Retina (tissue), 1 donor: ENCODE results near the gene NBEAL1.
"Not testable (repeated sequence)": the region's sequence is repeated elsewhere in the genome, so short reads cannot be mapped to it uniquely, and the experiment has no call there.

Experiments
- DNase-seq: peaks from one replicate; pipeline ENCODE4 v3.0.0-alpha.2; 2016

Gene NBEAL1

DNA sequence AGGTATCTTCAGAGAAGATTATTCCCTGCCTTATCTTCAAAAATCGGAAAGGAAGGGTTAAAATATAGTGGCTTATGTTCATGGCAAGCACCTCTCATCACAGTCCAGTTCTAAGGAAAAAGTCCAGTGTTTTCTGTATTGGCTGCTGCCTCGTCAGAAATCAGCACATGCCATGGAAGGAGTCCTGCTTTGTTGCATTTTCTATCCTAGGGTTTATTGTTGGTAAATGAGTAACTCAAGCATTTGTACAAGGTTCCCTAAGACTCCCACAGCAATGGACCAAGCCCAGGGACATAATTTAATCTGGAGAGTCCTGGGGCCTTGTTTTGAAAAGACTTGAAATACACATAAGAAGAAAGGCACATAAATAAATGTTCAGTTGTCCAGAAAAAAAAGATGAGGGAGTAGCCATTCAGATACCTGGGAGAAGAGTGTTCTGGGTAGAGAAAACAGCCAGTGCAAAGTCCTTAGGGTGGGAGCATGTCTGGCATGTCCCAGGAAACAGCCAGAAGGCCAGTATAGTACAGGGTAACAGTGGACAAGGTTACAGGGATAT lies 26.4 kb downstream of the NBEAL1 start:
- no peak for DNase-seq

DNA sequence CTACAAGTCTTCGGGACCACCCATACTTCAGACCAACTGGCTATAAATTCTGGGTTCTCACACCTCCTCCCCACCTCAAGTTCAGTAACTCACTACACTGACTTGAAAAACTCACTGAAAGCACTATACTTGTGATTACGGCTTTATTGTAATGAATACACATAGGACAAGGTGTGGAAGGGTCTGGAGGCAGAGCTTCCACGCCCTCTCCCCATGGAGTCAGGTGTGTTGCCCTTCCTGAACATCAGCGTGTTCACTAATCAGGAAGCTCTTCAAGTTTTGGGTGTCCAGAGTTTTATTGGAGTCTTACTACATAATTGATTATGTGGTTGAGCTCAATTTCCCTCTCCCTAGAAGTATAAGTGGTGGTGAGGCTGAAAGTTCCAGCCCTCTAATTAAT lies 27.5 kb downstream of the NBEAL1 start:
- no peak for DNase-seq

DNA sequence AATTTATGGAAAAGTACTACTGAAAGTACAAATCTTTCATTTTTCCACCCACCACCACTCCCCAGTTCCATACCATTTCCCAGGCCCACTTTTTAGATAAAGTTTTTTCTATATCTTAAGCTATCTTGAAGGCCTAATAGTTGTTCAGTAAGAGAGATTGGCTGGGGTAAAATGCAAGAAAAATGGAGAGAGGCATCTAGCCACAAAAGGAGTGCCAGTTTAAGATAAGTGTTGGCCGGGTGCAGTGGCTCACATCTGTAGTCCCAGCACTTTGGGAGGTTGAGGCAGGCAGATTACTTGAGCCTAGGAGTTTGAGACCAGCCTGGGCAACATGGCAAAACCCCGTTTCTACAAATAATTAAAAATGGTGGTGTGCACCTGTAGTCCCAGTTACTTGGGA lies 28.6 kb downstream of the NBEAL1 start:
- no peak for DNase-seq

DNA sequence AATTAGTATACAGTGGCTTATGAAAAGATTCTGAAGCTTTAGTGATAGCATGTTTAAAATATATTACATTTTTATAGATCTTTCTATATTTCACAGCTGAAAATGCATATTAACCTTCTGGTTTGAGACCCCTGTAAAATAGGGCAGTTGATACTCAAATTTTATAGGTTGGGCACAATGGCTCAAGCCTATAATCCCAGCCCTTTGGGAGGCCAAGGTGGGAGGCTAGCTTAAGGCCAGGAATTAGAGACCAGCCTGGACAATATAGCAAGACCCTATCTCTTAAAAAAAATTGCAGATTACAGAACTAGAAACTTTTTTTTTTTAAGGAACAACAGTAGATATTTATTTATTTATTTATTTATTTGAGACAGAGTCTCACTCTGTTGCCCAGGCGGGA lies 31.2 kb downstream of the NBEAL1 start:
- DNase-seq: no peak

DNA sequence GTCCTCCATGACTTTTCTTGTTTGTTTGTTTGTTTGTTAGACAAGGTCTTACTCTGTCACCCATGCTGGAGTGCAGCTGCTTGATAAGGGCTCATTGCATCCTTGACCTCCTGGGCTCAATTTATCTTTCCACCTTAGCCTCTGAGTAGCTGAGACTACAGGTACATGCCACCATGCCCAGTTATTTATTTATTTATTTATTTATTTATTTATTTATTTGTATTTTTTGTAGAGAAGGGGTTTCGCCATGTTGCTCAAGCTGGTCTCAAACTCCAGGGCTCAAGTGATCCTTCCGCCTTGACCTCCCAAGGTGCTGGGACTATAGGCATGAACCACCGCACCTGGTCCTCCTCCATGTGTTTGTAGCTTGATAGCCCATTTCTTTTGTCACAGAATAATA lies 37.9 kb downstream of the NBEAL1 start:
- no peak for DNase-seq

DNA sequence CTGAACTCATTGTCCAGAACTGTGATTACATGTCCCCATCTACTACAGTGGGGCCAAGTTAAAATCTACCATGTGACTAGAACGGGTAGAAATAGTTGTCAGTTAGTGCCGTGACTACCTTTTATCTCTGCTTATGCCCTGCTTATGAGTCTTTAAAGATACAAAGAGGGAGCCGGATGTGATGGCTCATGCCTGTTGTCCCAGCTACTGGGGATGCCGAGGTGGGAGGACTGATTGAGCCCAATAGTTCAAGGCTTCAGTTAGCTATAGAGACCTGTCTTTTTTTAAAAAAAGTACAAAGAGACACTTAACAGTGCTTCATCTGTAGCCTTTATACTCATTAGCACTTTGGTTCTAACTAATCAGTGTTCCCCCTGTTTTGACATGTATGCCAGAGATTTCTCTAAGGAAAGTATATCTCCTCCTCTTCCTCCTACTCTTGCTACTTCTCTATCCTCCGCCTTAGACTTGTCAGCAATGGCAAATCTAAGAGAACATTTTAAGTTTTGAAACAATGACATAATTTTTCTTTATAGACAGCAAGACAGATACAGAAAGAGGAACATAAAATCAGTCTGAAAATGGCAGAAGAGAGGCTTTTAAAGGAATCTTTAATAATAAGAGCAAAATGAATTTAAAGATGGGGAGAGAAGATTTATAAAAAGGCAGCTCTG lies 45.0 kb downstream of the NBEAL1 start:
- no peak for DNase-seq

DNA sequence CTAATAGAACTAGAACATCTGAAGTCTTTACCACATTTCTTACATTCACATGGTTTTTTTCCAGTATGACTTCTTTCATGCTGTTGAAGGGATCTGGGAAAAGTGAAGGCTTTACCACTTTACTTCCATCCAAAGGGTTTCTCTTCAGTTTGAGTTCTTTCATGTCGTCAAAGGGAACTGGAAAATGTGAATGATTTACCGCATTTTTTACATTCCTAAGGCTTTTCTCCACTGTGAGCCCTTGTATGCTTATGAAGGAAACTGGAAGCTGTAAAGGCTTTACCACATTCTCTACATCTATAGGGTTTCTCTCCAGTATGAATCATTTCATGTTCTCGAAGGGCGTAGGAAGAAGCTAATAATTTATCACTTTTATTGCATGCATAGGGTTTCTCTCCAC lies 46.7 kb downstream of the NBEAL1 start:
- no peak for DNase-seq

DNA sequence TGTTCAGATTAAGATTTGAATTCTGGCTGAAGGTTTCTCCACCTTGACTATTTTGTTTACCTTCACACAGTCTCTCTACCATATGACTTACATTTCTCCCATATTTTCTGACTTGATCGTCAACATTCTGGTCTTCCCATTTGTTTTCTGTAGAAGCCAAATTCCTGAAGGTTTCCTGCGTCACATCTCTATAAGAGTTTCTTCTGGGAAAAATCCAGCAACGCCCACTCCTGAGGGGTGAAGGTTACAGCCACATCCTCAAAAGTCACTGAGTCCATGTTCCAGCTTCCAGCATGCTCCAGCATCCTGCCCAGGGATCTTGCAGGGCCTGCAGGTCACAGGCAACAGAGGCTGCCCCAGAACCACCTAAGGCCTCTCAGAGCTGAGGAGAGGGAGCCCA lies 47.5 kb downstream of the NBEAL1 start:
- DNase-seq: no peak

DNA sequence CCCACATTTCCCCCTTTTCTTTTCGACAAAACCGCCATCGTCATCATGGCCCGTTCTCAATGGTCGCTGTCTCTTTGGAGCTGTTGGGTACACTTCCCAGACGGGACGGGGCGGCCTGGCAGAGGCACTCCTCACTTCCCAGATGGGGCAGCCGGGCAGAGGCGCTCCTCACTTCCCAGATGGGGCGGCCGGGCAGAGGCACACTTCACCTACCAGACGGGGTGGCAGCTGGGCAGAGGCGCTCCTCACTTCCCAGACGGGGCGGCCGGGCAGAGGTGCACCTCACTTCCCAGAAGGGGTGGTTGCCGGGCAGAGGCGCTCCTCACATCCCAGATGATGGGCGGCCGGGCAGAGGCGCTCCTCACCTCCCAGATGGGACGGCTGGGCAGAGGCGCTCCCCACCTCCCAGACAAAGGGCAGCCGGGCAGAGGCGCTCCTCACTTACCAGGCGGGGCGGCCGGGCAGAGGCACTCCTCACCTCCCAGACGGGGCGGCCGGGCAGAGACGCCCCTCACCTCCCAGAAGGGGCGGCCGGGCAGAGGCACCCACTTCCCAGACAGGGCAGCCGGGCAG lies 51.9 kb downstream of the NBEAL1 start:
- DNase-seq: not testable (repeated sequence)

DNA sequence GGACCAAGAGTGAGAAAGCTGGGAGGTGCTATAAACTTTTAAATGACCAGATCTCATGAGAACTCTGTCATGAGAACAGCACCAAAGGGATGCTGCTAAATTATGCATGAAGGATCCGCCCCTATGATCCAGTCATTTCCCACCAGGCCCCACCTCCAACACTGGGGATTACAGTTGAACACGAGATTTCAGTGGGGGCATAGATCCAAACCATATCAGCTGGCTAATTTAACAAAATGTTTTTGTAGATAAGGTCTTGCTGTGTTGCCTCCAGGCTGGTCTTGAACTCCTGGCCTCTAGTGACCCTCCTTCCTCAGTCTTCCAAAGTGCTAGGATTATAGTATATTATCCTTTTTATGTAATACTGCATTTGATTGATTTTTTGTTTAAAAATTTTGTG lies 56.0 kb downstream of the NBEAL1 start:
- DNase-seq: no peak

DNA sequence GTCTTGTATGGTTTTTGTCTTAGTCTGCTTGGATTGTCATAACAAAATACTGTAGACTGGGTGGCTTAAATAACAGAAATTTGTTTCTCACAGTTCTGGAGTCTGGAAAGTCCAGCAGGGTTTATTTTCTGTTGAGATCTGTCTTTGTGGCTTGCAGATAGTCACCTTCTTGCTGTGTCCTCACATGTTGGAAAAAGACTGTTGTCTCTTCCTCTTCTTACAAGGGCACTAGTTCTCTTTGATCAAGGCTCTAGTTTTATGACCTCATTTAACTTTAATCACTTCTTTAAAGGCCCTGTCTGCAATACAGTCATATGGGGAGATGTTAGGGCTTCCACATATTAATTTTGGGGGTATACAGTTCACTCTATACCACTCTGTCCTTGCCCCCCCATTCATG lies 56.5 kb downstream of the NBEAL1 start:
- no peak for DNase-seq

DNA sequence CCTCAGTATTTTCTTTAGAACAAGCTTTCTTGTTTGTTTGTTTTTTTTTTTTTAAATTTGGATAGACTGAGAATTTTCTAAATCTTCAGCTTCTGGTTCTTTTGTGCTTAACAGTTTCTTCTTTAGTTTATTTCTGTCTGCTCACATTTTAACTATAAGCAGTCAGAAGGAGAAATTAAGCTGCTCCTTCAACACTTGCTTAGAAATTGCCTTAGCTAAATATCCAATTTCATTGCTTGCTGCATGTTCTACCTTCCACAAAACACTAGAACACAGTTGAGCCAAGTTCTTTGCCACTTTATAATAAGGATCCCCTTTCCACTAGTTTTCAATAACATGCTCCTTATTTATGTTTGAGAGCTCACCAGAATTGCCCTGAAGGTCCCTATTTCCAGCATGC lies 57.7 kb downstream of the NBEAL1 start:
- no peak for DNase-seq

DNA sequence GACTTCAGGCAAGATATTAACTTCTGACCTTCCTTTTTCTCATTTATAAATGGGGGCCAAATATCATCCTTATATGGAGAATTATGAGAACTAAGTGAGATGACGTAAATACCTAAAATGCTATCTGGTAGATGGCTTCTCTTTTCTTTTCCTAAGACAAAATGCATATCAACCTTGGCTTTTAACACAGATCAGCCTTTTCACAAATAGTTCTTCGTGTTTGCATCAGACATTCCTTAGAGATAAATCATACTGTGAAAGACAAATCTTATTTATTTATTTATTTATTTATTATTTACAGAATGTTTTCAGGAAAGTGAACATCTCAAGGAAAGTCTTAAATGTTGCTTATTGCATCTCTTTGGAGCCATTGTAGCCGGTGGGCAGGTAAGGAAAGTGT lies 62.8 kb downstream of the NBEAL1 start:
- DNase-seq: no peak

DNA sequence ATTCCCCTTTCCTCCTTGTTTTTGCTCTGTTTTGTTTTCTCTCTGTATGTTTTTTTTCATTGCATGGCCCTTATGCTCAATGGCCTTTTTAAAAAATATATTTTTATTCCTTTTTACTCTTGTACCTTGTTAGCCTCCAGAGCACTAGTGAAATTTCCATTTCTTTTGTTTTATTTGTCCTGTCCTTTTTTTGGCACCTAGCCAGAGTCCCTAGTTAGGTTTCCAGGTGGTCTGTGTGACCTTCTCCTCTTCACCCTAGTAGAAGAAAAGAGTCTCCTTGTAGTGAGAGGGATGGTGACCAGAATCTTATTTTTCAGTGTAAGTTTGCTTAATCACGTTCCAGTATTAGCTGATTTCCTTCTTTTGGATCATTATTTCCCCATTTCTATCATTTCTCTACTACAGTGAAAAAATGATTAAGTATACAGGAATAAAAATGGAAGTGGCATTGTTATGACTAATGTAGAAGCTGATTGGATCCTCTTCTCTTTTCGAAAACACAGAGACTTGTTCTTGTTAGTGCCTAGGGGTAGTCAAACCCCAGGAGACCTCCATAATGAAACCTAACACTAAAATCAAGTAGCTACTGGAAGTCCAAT lies 65.9 kb downstream of the NBEAL1 start:
- no peak for DNase-seq

DNA sequence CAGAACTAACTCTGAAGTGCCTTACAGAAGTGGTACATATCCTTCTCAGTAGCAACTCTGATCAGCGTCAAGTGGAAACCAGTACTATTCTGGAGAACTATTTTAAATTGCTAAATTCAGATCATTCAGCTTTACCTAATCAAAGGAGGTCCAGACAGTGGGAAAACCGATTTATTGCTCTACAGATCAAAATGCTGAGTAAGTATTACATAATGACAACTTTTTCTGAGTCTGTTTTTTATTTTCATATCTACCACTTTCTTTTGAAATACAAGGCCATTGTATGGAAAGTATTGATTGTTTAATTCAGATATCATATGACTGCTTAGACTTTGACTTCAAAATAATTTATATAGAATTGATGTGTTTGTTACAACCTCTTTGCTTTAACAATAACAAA lies 68.7 kb downstream of the NBEAL1 start:
- no peak for DNase-seq

DNA sequence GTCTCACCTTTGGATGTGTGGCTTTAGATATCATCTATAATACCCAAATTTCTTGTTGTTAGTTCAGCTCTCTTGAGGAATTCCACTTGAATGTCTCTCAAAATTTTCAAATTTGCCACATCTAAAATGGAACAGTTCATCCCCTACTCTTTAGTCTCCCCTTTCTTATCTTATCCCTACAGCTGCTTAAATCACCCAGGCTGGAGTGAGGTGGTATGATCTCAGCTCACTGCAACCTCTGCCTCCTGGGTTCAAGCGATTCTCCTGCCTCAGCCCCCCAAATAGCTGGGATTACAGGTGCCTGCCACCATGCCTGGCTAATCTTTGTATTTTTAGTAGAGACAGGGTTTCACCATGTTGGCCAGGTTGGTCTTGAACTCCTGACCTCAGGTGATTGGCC lies 71.7 kb downstream of the NBEAL1 start:
- not testable (repeated sequence) for DNase-seq

DNA sequence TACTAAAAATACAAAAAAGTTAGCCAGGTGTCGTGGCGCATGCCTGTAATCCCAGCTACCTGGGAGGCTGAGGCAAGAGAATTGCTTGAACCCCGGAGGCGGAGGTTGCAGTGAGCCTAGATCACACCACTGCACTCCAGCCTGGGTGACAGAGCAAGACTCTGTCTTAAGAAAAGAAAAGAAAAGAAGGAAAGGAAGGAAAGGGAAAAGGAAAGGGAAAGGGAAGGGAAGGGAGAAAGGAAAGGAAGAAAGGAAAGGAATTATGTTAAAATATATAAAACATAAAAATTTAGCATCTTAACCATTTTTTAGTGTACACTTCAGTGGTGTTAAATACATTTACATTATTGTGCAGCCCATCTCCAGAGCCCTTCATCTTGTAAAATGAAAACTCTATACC lies 76.0 kb downstream of the NBEAL1 start:
- not testable (repeated sequence) for DNase-seq

DNA sequence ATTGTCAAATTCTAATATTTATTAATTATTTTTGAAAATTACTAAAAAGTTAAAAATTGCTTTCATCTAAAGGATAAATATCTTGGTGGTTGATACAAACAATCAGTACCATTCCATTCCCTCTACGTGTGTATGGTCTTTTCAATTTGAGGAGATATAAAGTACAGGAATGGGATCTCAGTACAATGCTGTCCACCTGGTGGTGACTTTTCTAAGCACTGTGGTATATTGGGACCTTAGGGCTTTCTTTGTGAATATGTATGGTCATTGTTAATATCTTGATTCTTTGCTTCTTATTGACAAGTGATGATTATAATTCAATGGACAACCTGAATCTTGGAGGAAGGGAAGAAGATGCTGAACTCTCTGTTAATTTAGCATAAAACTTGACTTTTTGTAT lies 83.1 kb downstream of the NBEAL1 start:
- DNase-seq: no peak

DNA sequence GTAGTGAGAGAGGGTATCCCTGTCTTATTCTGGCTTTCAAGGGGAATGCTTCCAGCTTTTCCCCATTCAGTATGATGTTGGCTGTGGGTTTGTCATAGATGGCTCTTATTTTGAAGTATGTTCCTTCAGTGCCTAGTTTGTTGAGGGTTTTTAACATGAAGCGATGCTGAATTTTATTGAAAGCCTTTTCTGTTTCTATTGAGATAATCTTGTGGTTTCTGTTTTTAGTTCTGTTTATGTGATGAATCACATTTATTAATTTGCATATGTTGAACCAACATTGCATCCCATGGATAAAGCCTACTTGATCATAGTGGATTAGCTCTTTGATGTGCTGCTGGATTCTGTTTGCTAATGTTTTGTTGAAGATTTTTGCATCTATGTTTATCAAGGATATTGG lies 87.7 kb downstream of the NBEAL1 start:
- DNase-seq: not testable (repeated sequence)

DNA sequence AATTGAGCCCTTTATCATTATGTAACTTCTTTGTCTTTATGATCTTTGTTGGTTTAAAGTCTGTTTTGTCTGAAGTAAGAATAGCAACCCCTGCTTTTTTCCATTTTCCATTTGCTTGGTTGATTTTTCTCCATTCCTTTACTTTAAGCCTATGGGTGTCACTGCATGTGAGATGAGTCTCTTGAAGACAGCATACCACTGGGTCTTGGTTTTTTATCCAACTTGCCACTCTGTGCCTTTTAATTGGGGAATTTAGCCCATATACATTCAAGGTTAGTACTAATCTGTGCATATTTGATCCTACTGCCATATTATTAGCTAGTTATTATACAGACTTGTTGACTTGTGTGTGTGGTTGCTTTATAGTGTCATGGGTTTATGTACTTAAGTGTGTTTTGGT lies 89.6 kb downstream of the NBEAL1 start:
- DNase-seq: no peak

DNA sequence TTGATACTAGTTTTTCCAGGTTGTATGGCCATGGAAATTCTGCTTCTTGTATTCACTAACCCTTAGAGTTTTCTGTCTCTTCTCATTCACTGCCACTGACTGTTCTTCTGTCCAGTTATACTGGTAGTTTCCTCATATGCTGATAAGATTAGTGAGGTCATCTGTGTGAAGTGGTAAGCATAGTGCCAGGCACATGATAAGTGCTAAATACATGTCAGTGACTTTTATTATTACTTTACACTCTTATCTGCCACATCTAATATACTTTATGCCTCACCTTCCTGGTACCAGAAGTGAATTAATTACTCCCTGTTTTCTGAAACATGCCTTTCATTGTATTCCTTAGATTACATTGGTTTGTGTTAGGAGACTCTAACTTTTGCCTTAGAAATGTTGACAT lies 91.3 kb downstream of the NBEAL1 start:
- no peak for DNase-seq

DNA sequence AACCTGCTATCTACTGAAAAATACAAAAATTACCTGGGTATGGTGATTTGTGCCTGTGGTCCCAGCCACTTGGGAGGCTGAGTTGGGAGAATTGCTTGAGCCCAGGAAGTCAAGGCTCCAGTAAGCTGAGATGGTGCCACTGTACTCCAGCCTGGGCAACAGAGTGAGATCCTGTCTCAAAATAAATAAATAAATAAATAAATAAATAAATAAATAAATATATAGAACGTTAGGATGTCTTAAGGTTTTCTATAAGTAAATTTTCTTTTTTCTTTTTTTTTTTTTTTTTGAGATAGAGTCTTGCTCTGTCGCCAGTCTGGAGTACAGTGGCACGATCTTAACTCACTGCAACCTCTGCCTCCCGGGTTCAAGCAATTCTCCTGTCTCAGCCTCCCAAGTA lies 95.8 kb downstream of the NBEAL1 start:
- DNase-seq: not testable (repeated sequence)

DNA sequence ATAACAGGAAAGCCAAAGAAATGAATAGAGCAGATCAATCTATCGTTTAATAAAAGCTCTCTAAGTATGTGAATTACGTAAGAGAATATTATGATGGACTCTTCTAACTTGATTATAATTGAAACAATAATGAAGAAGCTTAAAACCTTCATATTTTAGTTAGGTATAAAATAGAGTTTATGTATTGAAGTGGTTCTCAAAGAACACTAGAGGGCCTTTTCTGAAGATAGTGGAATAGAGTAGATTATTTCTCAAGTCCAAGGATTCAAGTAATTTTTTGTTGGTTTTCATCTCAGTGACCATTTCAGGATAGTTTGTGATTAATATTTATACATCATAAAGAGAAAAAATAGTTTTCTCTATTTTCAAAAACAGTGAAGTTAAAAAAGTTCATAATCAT lies 97.7 kb downstream of the NBEAL1 start:
- no peak for DNase-seq

DNA sequence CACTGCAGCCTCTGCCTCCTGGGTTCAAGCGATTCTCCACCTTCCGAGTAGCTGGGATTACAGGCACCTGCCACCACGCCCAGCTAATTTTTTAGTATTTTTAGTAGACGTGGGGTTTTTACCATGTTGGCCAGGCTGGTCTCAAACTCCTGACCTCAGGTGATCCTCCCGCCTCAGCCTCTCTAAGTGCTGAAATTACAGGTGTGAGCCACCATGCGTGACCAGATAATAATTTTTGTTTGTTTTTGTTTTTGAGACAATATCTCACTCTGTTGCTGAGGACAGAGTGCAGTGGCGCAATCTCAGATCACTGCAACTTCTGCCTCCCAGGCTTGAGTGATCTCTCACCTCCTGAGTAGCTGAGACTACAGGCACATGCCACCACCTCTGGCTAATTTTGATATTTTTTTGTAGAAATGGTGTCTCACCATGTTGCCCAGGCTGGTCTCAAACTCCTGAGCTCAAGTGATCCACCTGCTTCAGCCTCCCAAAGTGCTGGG lies 100.6 kb downstream of the NBEAL1 start:
- DNase-seq: not testable (repeated sequence)
